COLO668 (cell line): Measurements from ENCODE around the gene CPEB1.

Experiments used
- DNase-seq: peaks from one replicate; lab custom pipeline; 2025; ENCODE audit not compliant: unreplicated experiment; lab: John Stamatoyannopoulos, UW

The CPEB1 gene

GRCh38 chr15:82647045-82647834, at the start of gene CPEB1:
Gene CPEB1 (minus strand): TSS chr15:82647363. CDS start chr15:82628459, 18,904 bp downstream.
- DNase-seq: peak; percentile 37

- DNase-seq: no peak
Observed at GRCh38 chr15:82692171-82692570, 45.0 kb upstream of the CPEB1 start.

- no peak for DNase-seq
Observed at GRCh38 chr15:82689147-82689546, 42.0 kb upstream of the CPEB1 start.

- no peak for DNase-seq
Observed at GRCh38 chr15:82688691-82689090, 41.5 kb upstream of the CPEB1 start.

- peak; percentile 24 for DNase-seq
Observed at GRCh38 chr15:82681371-82681770, 34.2 kb upstream of the CPEB1 start.

- DNase-seq: peak; percentile 92
Observed at GRCh38 chr15:82680200-82681102, 33.3 kb upstream of the CPEB1 start.

GRCh38 chr15:82679626-82680199, 32.5 kb upstream of the CPEB1 start:
- DNase-seq: peak; percentile 67

- no peak for DNase-seq
Observed at GRCh38 chr15:82677720-82678323, 30.7 kb upstream of the CPEB1 start.

GRCh38 chr15:82674873-82675272, 27.7 kb upstream of the CPEB1 start:
- no peak for DNase-seq

- DNase-seq: no peak
Observed at GRCh38 chr15:82670699-82671098, 23.5 kb upstream of the CPEB1 start.

- DNase-seq: no peak
Observed at GRCh38 chr15:82666606-82667005, 19.4 kb upstream of the CPEB1 start.

- no peak for DNase-seq
Observed at GRCh38 chr15:82664021-82664420, 16.9 kb upstream of the CPEB1 start.

- DNase-seq: no peak
Observed at GRCh38 chr15:82663186-82663600, 16.0 kb upstream of the CPEB1 start.

GRCh38 chr15:82662641-82663040, 15.5 kb upstream of the CPEB1 start:
- DNase-seq: no peak

GRCh38 chr15:82660378-82660777, 13.2 kb upstream of the CPEB1 start:
- no peak for DNase-seq

- DNase-seq: no peak
Observed at GRCh38 chr15:82656641-82657266, 9.6 kb upstream of the CPEB1 start.

GRCh38 chr15:82655606-82656005, 8.4 kb upstream of the CPEB1 start:
- no peak for DNase-seq

- DNase-seq: no peak
Observed at GRCh38 chr15:82653483-82654168, 6.5 kb upstream of the CPEB1 start.

- DNase-seq: no peak
Observed at GRCh38 chr15:82651708-82652107, 4.5 kb upstream of the CPEB1 start.

- DNase-seq: no peak
Observed at GRCh38 chr15:82650046-82650670, 3.0 kb upstream of the CPEB1 start.
